ENCODE results near the gene ARHGAP31.
"Not testable (repeated sequence)": the region's sequence is repeated elsewhere in the genome, so short reads cannot be mapped to it uniquely, and the experiment has no call there.

Gene ARHGAP31

DNA sequence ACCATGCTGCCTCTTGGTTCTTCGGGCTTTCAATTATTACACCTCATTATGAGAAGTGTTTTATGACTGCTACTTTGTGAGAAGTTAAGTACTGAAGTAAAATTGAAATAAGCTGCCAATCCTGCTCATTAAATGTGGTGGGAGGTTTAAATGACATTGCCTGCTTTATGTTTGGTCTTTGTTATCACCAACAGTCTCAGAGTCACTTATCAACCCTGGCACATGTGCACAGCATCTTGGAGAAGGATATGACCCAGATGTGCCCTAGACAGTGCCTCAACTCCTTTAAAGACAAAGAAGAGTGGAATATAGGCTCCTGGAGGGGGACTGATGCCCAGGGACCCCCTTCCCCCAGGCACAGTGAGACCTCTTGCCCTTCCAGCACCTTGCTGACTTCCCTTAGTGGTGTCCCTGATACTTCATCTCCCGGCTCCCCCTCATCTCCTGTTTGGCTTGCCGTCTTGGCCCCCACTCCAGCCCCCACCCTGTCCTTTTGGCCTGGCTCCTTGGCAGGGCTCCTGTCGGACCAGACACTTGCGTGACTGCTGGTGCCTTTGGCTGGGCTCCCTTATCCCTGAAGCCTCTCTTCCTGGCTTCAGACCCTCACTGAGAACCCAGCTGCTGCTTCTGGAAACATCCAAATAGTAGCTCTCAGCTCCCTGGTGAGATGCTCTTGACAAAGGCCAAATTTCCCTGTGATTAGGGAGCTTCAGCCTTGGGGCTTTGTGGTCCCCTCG, 39.8 kb downstream of the ARHGAP31 start:
- H3K79me2 ChIP-seq: no peaks in the 10 kb centered on the region
- no peaks in the 10 kb centered on the region for H3K4me1 ChIP-seq
- H2AFZ ChIP-seq: no peak overlapping the region
- H3K27me3 ChIP-seq (ENCODE audit: control insufficient read depth, insufficient read depth, low read length): no peaks in the 10 kb centered on the region
- H3K4me3 ChIP-seq (ENCODE audit: low read depth, low read length): no peak overlapping the region
- H3K9me3 ChIP-seq (ENCODE audit: control insufficient read depth, low read length): no peaks in the 10 kb centered on the region
- H3K36me3 ChIP-seq (ENCODE audit: control insufficient read depth, insufficient read depth, low read length): no peaks in the 10 kb centered on the region
- no peak overlapping the region for H3K4me2 ChIP-seq (ENCODE audit: low read length)
- H3K9ac ChIP-seq: no peak overlapping the region
- TF ChIP-seq, protein P1, sequence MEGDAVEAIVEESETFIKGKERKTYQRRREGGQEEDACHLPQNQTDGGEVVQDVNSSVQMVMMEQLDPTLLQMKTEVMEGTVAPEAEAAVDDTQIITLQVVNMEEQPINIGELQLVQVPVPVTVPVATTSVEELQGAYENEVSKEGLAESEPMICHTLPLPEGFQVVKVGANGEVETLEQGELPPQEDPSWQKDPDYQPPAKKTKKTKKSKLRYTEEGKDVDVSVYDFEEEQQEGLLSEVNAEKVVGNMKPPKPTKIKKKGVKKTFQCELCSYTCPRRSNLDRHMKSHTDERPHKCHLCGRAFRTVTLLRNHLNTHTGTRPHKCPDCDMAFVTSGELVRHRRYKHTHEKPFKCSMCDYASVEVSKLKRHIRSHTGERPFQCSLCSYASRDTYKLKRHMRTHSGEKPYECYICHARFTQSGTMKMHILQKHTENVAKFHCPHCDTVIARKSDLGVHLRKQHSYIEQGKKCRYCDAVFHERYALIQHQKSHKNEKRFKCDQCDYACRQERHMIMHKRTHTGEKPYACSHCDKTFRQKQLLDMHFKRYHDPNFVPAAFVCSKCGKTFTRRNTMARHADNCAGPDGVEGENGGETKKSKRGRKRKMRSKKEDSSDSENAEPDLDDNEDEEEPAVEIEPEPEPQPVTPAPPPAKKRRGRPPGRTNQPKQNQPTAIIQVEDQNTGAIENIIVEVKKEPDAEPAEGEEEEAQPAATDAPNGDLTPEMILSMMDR (IDR thresholded peaks at IDR 0.05): no peak
- no peak overlapping the region for H3K27ac ChIP-seq

DNA sequence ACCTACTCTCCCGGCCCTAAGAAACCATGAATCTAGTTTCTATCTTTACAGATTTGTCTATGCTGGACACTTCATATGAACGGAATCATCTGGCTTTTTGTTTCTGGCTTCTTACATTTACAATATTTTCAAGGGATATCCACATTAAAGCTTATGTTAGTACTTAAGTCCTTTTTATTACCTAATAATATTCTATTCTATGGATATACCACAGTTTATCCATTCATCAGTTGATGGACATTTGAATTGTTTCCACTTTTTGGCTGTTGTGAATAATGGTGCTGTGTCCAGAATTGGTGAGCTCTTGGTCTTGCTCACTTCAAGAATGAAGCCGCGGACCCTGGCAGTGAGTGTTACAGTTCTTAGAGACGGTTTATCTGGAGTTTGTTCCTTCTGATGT, 42.6 kb downstream of the ARHGAP31 start:
- Histone ChIP-seq H3K4me2 (ENCODE audit: low read length) (no peak overlapping the region), H3K27ac (no peak overlapping the region), H3K27me3 (ENCODE audit: control insufficient read depth, insufficient read depth, low read length) (no peaks in the 10 kb centered on the region), H3K4me1 (no peaks in the 10 kb centered on the region), H3K79me2 (no peaks in the 10 kb centered on the region), H3K36me3 (ENCODE audit: control insufficient read depth, insufficient read depth, low read length) (no peaks in the 10 kb centered on the region), H3K4me3 (ENCODE audit: low read depth, low read length) (no peak overlapping the region), H3K9me3 (ENCODE audit: control insufficient read depth, low read length) (no peaks in the 10 kb centered on the region), H2AFZ (no peak overlapping the region), H3K9ac (no peak overlapping the region)
- TF ChIP-seq, protein P1 (IDR thresholded peaks at IDR 0.05): no peak

DNA sequence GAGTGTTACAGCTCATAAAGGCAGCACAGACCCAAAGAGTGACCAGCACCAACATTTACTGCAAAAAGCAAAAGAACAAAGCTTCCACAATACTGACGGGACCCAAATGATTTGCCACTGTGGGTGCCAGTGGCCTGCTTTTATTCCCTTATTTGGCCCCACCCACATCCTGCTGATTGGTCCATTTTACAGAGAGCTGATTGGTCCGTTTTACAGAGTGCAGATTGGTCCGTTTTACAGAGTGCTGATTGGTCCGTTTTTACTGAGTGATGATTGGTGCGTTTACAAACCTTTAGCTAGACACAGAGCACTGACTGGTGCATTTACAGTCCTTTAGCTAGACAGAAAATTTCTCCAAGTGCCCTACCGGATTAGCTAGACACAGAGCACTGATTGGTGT, 43.2 kb downstream of the ARHGAP31 start:
- H3K27ac ChIP-seq, H2AFZ ChIP-seq, H3K4me1 ChIP-seq: not testable (repeated sequence)

DNA sequence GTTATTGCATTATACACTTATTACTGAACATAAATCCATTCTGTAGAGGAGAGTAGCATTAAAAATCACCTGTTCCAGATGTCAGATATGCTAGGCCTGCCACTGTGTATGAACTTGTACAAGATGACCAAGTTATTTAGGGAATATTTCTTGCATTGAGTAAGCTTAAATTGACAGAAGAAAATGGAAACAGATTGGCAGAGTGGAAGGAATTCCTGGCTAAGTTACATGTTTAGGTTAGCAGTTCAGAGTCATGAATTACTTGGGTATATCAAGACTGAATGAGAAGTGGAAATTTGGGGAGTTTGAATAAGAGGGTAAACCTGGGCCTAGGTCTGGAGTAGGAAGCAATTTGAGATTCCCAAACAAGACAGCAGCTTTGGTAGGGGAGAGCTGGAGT, 44.6 kb downstream of the ARHGAP31 start:
- no peaks in the 10 kb centered on the region for H3K4me1 ChIP-seq
- H3K79me2 ChIP-seq: no peaks in the 10 kb centered on the region
- no peaks in the 10 kb centered on the region for H3K9me3 ChIP-seq (ENCODE audit: control insufficient read depth, low read length)
- H3K4me2 ChIP-seq (ENCODE audit: low read length): no peak overlapping the region
- TF ChIP-seq, protein P1 (IDR thresholded peaks at IDR 0.05): no peak
- no peaks in the 10 kb centered on the region for H3K36me3 ChIP-seq (ENCODE audit: control insufficient read depth, insufficient read depth, low read length)
- no peaks in the 10 kb centered on the region for H3K27me3 ChIP-seq (ENCODE audit: control insufficient read depth, insufficient read depth, low read length)
- no peak overlapping the region for H3K4me3 ChIP-seq (ENCODE audit: low read depth, low read length)
- H3K27ac ChIP-seq: no peak overlapping the region
- no peak overlapping the region for H2AFZ ChIP-seq
- no peak overlapping the region for H3K9ac ChIP-seq

More for the DNA sequence above, 43.2 kb downstream of the ARHGAP31 start:
- not testable (repeated sequence) for H3K27me3 ChIP-seq (ENCODE audit: control insufficient read depth, insufficient read depth, low read length); H3K79me2 ChIP-seq; H3K9ac ChIP-seq; H3K36me3 ChIP-seq (ENCODE audit: control insufficient read depth, insufficient read depth, low read length); H3K4me2 ChIP-seq (ENCODE audit: low read length); H3K9me3 ChIP-seq (ENCODE audit: control insufficient read depth, low read length); H3K4me3 ChIP-seq (ENCODE audit: low read depth, low read length)

DNA sequence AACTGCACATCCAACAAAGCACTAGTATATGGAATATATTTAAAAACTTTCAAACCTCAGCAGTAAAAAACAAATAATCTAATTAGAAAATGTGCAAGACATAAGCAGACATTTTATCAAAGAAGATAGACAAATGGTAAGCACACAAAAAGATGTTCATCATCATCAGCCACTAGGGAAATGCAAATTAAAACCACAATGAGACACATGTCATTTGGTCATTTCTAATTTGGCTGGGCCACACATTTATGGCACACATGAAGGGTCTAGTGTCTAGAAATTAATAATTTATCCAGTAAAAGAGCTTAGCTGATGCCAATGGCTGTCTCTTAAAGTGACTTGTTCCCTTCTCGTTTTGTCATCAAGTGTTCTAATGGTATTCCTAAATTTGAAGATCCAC, 45.8 kb downstream of the ARHGAP31 start:
- H3K27ac ChIP-seq: no peak overlapping the region
- no peaks in the 10 kb centered on the region for H3K4me1 ChIP-seq
- no peaks in the 10 kb centered on the region for H3K36me3 ChIP-seq (ENCODE audit: control insufficient read depth, insufficient read depth, low read length)
- no peak overlapping the region for H3K4me3 ChIP-seq (ENCODE audit: low read depth, low read length)
- H3K27me3 ChIP-seq (ENCODE audit: control insufficient read depth, insufficient read depth, low read length): no peaks in the 10 kb centered on the region
- no peak overlapping the region for H3K9ac ChIP-seq
- no peak overlapping the region for H3K4me2 ChIP-seq (ENCODE audit: low read length)
- TF ChIP-seq, protein P1 (IDR thresholded peaks at IDR 0.05): no peak
- no peaks in the 10 kb centered on the region for H3K79me2 ChIP-seq
- no peaks in the 10 kb centered on the region for H3K9me3 ChIP-seq (ENCODE audit: control insufficient read depth, low read length)
- no peak overlapping the region for H2AFZ ChIP-seq

Measured in parathyroid adenoma (tissue), 2 donors.